T-helper 1 cell (primary cell): ENCODE results near the gene PCP4.

ENCODE experiments used
- DNase-seq, 5 donors: peaks; one replicate each; pipeline ENCODE4 v3.0.0-alpha.2; 2012 to 2020

The PCP4 gene

GRCh38 chr21:39924577-39925308 lies 57.5 kb downstream of the PCP4 start:
- no peak for DNase-seq

GRCh38 chr21:39927304-39927886 lies 60.2 kb downstream of the PCP4 start:
- no peak for DNase-seq

GRCh38 chr21:39932335-39932734 lies 65.1 kb downstream of the PCP4 start:
- DNase-seq, result no peak

GRCh38 chr21:39934895-39935294 lies 67.7 kb downstream of the PCP4 start:
- no peak for DNase-seq

- DNase-seq, result no peak
Observed at GRCh38 chr21:39935716-39936115, 68.5 kb downstream of the PCP4 start.

- DNase-seq, result no peak
Observed at GRCh38 chr21:39938086-39938625, 70.9 kb downstream of the PCP4 start.

GRCh38 chr21:39946199-39946598 lies 79.0 kb downstream of the PCP4 start:
- no peak for DNase-seq

- no peak for DNase-seq
Observed at GRCh38 chr21:39947031-39947430, 79.8 kb downstream of the PCP4 start.

GRCh38 chr21:39951183-39952101 lies 84.2 kb downstream of the PCP4 start:
- DNase-seq, result no peak

- DNase-seq, result no peak
Observed at GRCh38 chr21:39952265-39952664, 85.0 kb downstream of the PCP4 start.

GRCh38 chr21:39954570-39954969 lies 87.3 kb downstream of the PCP4 start:
- DNase-seq, result no peak

- DNase-seq, result no peak
Observed at GRCh38 chr21:39955326-39955725, 88.1 kb downstream of the PCP4 start.

GRCh38 chr21:39956586-39956985 lies 89.3 kb downstream of the PCP4 start:
- DNase-seq, result no peak

- no peak for DNase-seq
Observed at GRCh38 chr21:39958731-39959130, 91.5 kb downstream of the PCP4 start.

- no peak for DNase-seq
Observed at GRCh38 chr21:39961251-39961650, 94.0 kb downstream of the PCP4 start.

- no peak for DNase-seq
Observed at GRCh38 chr21:39965026-39965425, 97.8 kb downstream of the PCP4 start.

- no peak for DNase-seq
Observed at GRCh38 chr21:39966786-39967185, 99.5 kb downstream of the PCP4 start.

- no peak for DNase-seq
Observed at GRCh38 chr21:39968010-39968409, 100.8 kb downstream of the PCP4 start.

GRCh38 chr21:39969691-39970364 lies 102.6 kb downstream of the PCP4 start:
- no peak for DNase-seq

GRCh38 chr21:39971956-39972355 lies 104.7 kb downstream of the PCP4 start:
- no peak for DNase-seq

GRCh38 chr21:39972471-39972870 lies 105.2 kb downstream of the PCP4 start:
- no peak for DNase-seq

- no peak for DNase-seq
Observed at GRCh38 chr21:39972976-39973770, 105.9 kb downstream of the PCP4 start.
